ENCODE results near the gene KLF13.

KLF13 gene

GRCh38 chr15:31385736-31386135 lies 59.1 kb downstream of the KLF13 start:
- DNase-seq (ENCODE audit: low spot score): no peak
- in situ Hi-C loops (cut with MboI; ENCODE audit: low pct_unique_long_range_greater_than_20kb, low sequenced_read_pairs, unreplicated experiment): no loop called here
- TF ChIP-seq CTCF (IDR thresholded peaks at IDR 0.05; ENCODE audit: extremely low read depth, insufficient read depth, missing control alignments): no peak

GRCh38 chr15:31387092-31387478 lies 60.5 kb downstream of the KLF13 start:
- TF ChIP-seq CTCF (IDR thresholded peaks at IDR 0.05; ENCODE audit: extremely low read depth, insufficient read depth, missing control alignments): no peak
- in situ Hi-C loops (cut with MboI; ENCODE audit: low pct_unique_long_range_greater_than_20kb, low sequenced_read_pairs, unreplicated experiment): no loop called here

GRCh38 chr15:31387479-31388118 lies 61.0 kb downstream of the KLF13 start:
- no peak for DNase-seq (ENCODE audit: low spot score)
- in situ Hi-C loops (cut with MboI; ENCODE audit: low pct_unique_long_range_greater_than_20kb, low sequenced_read_pairs, unreplicated experiment): no loop called here
- TF ChIP-seq CTCF (IDR thresholded peaks at IDR 0.05; ENCODE audit: extremely low read depth, insufficient read depth, missing control alignments): no peak

More at GRCh38 chr15:31387092-31387478, 60.5 kb downstream of the KLF13 start:
- DNase-seq (ENCODE audit: low spot score): no peak

GRCh38 chr15:31389576-31389975 lies 62.9 kb downstream of the KLF13 start:
- no peak for TF ChIP-seq CTCF (IDR thresholded peaks at IDR 0.05; ENCODE audit: extremely low read depth, insufficient read depth, missing control alignments)
- in situ Hi-C loops (cut with MboI; ENCODE audit: low pct_unique_long_range_greater_than_20kb, low sequenced_read_pairs, unreplicated experiment): no loop called here
- no peak for DNase-seq (ENCODE audit: low spot score)

- no peak for DNase-seq (ENCODE audit: low spot score)
- no peak for TF ChIP-seq CTCF (IDR thresholded peaks at IDR 0.05; ENCODE audit: extremely low read depth, insufficient read depth, missing control alignments)
- in situ Hi-C loops (cut with MboI; ENCODE audit: low pct_unique_long_range_greater_than_20kb, low sequenced_read_pairs, unreplicated experiment): no loop called here
These were observed 63.4 kb downstream of the KLF13 start for GRCh38 chr15:31390029-31390428.

GRCh38 chr15:31390777-31391486 lies 64.3 kb downstream of the KLF13 start:
- TF ChIP-seq CTCF (IDR thresholded peaks at IDR 0.05; ENCODE audit: extremely low read depth, insufficient read depth, missing control alignments): no peak
- in situ Hi-C loops (cut with MboI; ENCODE audit: low pct_unique_long_range_greater_than_20kb, low sequenced_read_pairs, unreplicated experiment): no loop called here

More at GRCh38 chr15:31390777-31391486, 64.3 kb downstream of the KLF13 start:
- DNase-seq (ENCODE audit: low spot score): no peak

All from GM13977 (cell line).